ENCODE measurements around the gene NTF3.

DNA sequence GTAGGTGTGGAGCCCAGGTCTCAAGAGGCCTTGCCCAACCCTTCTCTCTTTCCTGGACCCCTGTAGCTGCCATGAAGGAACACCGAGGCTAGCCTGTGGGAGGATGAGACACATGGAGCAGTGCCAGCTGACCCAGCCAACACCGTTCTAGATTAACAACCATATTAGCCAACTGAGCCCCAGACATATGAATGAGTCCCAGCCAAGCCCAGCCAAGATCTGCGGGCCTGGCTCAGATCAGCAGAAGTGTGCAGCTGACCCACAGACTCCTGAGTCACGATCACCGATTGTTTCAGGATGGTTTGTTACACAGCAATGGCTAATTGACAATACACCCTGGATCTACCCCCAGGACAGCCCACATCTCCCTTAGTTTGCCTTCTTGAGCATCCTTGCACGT is 82.1 kb downstream of the NTF3 start:
- TF ChIP-seq, protein P1, sequence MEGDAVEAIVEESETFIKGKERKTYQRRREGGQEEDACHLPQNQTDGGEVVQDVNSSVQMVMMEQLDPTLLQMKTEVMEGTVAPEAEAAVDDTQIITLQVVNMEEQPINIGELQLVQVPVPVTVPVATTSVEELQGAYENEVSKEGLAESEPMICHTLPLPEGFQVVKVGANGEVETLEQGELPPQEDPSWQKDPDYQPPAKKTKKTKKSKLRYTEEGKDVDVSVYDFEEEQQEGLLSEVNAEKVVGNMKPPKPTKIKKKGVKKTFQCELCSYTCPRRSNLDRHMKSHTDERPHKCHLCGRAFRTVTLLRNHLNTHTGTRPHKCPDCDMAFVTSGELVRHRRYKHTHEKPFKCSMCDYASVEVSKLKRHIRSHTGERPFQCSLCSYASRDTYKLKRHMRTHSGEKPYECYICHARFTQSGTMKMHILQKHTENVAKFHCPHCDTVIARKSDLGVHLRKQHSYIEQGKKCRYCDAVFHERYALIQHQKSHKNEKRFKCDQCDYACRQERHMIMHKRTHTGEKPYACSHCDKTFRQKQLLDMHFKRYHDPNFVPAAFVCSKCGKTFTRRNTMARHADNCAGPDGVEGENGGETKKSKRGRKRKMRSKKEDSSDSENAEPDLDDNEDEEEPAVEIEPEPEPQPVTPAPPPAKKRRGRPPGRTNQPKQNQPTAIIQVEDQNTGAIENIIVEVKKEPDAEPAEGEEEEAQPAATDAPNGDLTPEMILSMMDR (IDR thresholded peaks at IDR 0.05) = no peak
- TF ChIP-seq POLR2A (IDR thresholded peaks at IDR 0.05) (no peak), EP300 (IDR thresholded peaks at IDR 0.05) (no peak)
